ENCODE measurements around the gene GTPBP6.
A peak's percentile ranks its signal among the peaks of the same experiment; 100 is the strongest.

Gene GTPBP6

GRCh38 chrX:320126-320783 is 1.7 kb upstream of the GTPBP6 start:
- FAIRE-seq = no peak
- no peak for DNase-seq (ENCODE audit: insufficient read length)
- no peak for TF ChIP-seq POLR2A (IDR thresholded peaks at IDR 0.05; ENCODE audit: low read depth, low read length)
- no peak for TF ChIP-seq TAF1 (IDR thresholded peaks at IDR 0.05; ENCODE audit: borderline replicate concordance, low read depth, low read length)
- TF ChIP-seq POLR2AphosphoS5 (IDR thresholded peaks at IDR 0.05; ENCODE audit: low read depth, low read length) = no peak

- FAIRE-seq (no peak), DNase-seq (ENCODE audit: insufficient read length) (no peak)
- no peak for TF ChIP-seq POLR2A (IDR thresholded peaks at IDR 0.05; ENCODE audit: low read depth, low read length)
- TF ChIP-seq TAF1 (IDR thresholded peaks at IDR 0.05; ENCODE audit: borderline replicate concordance, low read depth, low read length) = no peak
- TF ChIP-seq POLR2AphosphoS5 (IDR thresholded peaks at IDR 0.05; ENCODE audit: low read depth, low read length) = no peak
These were observed 1.1 kb upstream of the GTPBP6 start for GRCh38 chrX:319579-320125.

GRCh38 chrX:318068-318738 is 393 bp downstream of the GTPBP6 start:
- peak; percentile 85 for DNase-seq (ENCODE audit: insufficient read length)
- TF ChIP-seq POLR2A (IDR thresholded peaks at IDR 0.05; ENCODE audit: low read depth, low read length) (peak; percentile 91), POLR2AphosphoS5 (IDR thresholded peaks at IDR 0.05; ENCODE audit: low read depth, low read length) (peak; percentile 89), TAF1 (IDR thresholded peaks at IDR 0.05; ENCODE audit: borderline replicate concordance, low read depth, low read length) (peak; percentile 55; the same call in 1 of the 2 replicates)
- no peak for FAIRE-seq

GRCh38 chrX:317424-318067 is 1.1 kb downstream of the GTPBP6 start:
- DNase-seq (ENCODE audit: insufficient read length) (peak; percentile 79), FAIRE-seq (no peak)
- no peak for TF ChIP-seq POLR2AphosphoS5 (IDR thresholded peaks at IDR 0.05; ENCODE audit: low read depth, low read length)
- TF ChIP-seq TAF1 (IDR thresholded peaks at IDR 0.05; ENCODE audit: borderline replicate concordance, low read depth, low read length) = no peak
- no peak for TF ChIP-seq POLR2A (IDR thresholded peaks at IDR 0.05; ENCODE audit: low read depth, low read length)

GRCh38 chrX:316351-317325 is 2.0 kb downstream of the GTPBP6 start:
- no peak for TF ChIP-seq TAF1 (IDR thresholded peaks at IDR 0.05; ENCODE audit: borderline replicate concordance, low read depth, low read length)
- TF ChIP-seq POLR2A (IDR thresholded peaks at IDR 0.05; ENCODE audit: low read depth, low read length) = no peak
- TF ChIP-seq POLR2AphosphoS5 (IDR thresholded peaks at IDR 0.05; ENCODE audit: low read depth, low read length) = no peak
- no peak for FAIRE-seq
- no peak for DNase-seq (ENCODE audit: insufficient read length)

GRCh38 chrX:314781-315595 is 3.6 kb downstream of the GTPBP6 start:
- FAIRE-seq = no peak
- DNase-seq (ENCODE audit: insufficient read length) = no peak

GRCh38 chrX:314049-314448 is 4.5 kb downstream of the GTPBP6 start:
- DNase-seq (ENCODE audit: insufficient read length) = no peak
- TF ChIP-seq POLR2A (IDR thresholded peaks at IDR 0.05; ENCODE audit: low read depth, low read length) (no peak), POLR2AphosphoS5 (IDR thresholded peaks at IDR 0.05; ENCODE audit: low read depth, low read length) (no peak), TAF1 (IDR thresholded peaks at IDR 0.05; ENCODE audit: borderline replicate concordance, low read depth, low read length) (no peak)
- FAIRE-seq = no peak

More at GRCh38 chrX:314781-315595, 3.6 kb downstream of the GTPBP6 start:
- TF ChIP-seq POLR2A (IDR thresholded peaks at IDR 0.05; ENCODE audit: low read depth, low read length) = no peak
- no peak for TF ChIP-seq TAF1 (IDR thresholded peaks at IDR 0.05; ENCODE audit: borderline replicate concordance, low read depth, low read length)
- no peak for TF ChIP-seq POLR2AphosphoS5 (IDR thresholded peaks at IDR 0.05; ENCODE audit: low read depth, low read length)

- no peak for TF ChIP-seq POLR2AphosphoS5 (IDR thresholded peaks at IDR 0.05; ENCODE audit: low read depth, low read length)
- TF ChIP-seq TAF1 (IDR thresholded peaks at IDR 0.05; ENCODE audit: borderline replicate concordance, low read depth, low read length) = no peak
- no peak for TF ChIP-seq POLR2A (IDR thresholded peaks at IDR 0.05; ENCODE audit: low read depth, low read length)
- FAIRE-seq (no peak), DNase-seq (ENCODE audit: insufficient read length) (no peak)
These were observed 5.0 kb downstream of the GTPBP6 start for GRCh38 chrX:313546-313945.

GRCh38 chrX:312621-313331 is 5.8 kb downstream of the GTPBP6 start:
- TF ChIP-seq TAF1 (IDR thresholded peaks at IDR 0.05; ENCODE audit: borderline replicate concordance, low read depth, low read length) (no peak), POLR2A (IDR thresholded peaks at IDR 0.05; ENCODE audit: low read depth, low read length) (no peak), POLR2AphosphoS5 (IDR thresholded peaks at IDR 0.05; ENCODE audit: low read depth, low read length) (no peak)
- DNase-seq (ENCODE audit: insufficient read length) (no peak), FAIRE-seq (no peak)
